ENCODE results near the gene OR10X1. TPM values are rescaled to one million over a fixed set of nuclear protein-coding genes. Genes with fewer than 3 reads are reported as not detected.

Gene OR10X1, protein sequence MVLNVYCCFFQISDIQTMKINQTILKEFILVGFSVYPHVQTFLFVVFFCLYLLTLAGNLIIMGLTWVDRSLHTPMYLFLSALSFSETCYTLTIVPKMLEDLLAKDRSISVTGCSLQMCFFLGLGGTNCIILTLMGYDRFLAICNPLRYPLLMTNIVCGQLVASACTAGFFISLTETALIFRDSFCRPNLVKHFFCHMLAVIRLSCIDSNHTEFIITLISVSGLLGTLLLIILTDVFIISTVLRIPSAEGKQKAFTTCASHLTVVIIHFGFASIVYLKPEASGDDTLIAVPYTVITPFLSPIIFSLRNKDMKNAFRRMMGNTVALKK
- not detected for total RNA-seq

GRCh38 chr1:158579733-158580132 is at the start of gene OR10X1:
Gene OR10X1 (minus strand): TSS chr1:158579899. CDS start chr1:158579899, 0 bp downstream.
- Mint-ChIP-seq H3K27me3 (peaks cover 24% of the 10 kb centered on the region), H3K4me3 (no peak within 1 kb of the TSS), H3K9me3 (no peaks in the 10 kb centered on the region), H3K36me3 (ENCODE audit: low read depth) (no peaks in the 10 kb centered on the region), H3K27ac (no peak within 1 kb of the TSS), H3K4me1 (no peaks in the 10 kb centered on the region)
- ATAC-seq (replicated peaks): no peak

DNA sequence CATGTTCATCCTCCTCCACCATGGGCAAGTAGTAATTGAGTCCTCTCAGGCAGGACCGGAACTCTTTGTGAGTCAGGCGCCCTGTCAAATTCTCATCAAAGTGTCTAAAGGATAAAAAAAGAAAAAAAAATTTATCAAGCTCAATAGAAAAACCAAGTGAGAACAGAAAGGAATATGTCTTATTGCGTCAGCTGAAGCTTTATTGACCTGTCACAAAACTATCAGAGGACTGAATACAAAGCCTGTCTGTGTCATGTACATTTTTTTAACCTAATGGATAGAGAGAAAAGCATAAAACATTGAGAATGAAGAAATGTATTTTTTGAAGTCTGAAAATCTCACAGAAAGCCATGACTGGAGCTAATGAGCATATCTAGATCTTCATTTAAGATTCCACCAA is 34.1 kb upstream of the OR10X1 start:
- Mint-ChIP-seq H3K4me1 (no peaks in the 10 kb centered on the region), H3K27ac (no peak overlapping the region), H3K36me3 (ENCODE audit: low read depth) (no peaks in the 10 kb centered on the region), H3K27me3 (peaks cover 12% of the 10 kb centered on the region), H3K9me3 (no peaks in the 10 kb centered on the region), H3K4me3 (no peak overlapping the region)
- ATAC-seq (replicated peaks): no peak

DNA sequence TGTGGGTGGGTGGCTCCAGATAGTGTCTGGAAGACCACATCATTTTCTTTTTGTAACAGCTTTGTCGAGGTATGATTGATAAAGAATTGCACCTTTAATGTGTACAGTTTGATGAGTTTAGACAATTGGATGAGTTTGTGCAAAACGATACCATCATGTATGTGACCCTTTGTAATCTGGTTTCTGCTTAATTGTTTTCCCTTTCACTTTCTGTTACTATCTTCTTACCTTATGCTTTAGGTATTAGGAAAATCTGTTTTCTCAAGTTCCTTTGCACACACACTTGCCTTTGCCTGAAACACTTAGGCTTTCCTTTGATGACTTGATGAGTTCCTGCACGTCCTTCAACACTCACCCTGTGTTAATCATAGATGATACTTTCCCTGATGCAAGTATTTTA is 32.2 kb upstream of the OR10X1 start:
- no peak overlapping the region for H3K4me3 Mint-ChIP-seq
- no peaks in the 10 kb centered on the region for H3K36me3 Mint-ChIP-seq (ENCODE audit: low read depth)
- no peak overlapping the region for H3K27ac Mint-ChIP-seq
- H3K9me3 Mint-ChIP-seq: no peaks in the 10 kb centered on the region
- ATAC-seq (replicated peaks): no peak
- peaks cover 3% of the 10 kb centered on the region for H3K27me3 Mint-ChIP-seq
- no peaks in the 10 kb centered on the region for H3K4me1 Mint-ChIP-seq

GRCh38 chr1:158607296-158607695 is 27.6 kb upstream of the OR10X1 start:
- H3K4me3 Mint-ChIP-seq: no peak overlapping the region
- H3K27ac Mint-ChIP-seq: no peak overlapping the region
- H3K4me1 Mint-ChIP-seq: no peaks in the 10 kb centered on the region
- no peaks in the 10 kb centered on the region for H3K27me3 Mint-ChIP-seq
- no peaks in the 10 kb centered on the region for H3K9me3 Mint-ChIP-seq
- no peaks in the 10 kb centered on the region for H3K36me3 Mint-ChIP-seq (ENCODE audit: low read depth)
- no peak for ATAC-seq (replicated peaks)

GRCh38 chr1:158604968-158605367 is 25.3 kb upstream of the OR10X1 start, which contains the start of gene OR10Z1:
Gene OR10Z1 (plus strand): TSS chr1:158605268. CDS start chr1:158606439, 1,171 bp downstream.
- Mint-ChIP-seq H3K36me3 (ENCODE audit: low read depth) (no peaks in the 10 kb centered on the region), H3K27me3 (no peaks in the 10 kb centered on the region), H3K27ac (no peak within 1 kb of the TSS), H3K4me1 (no peaks in the 10 kb centered on the region), H3K9me3 (no peaks in the 10 kb centered on the region), H3K4me3 (no peak within 1 kb of the TSS)
- ATAC-seq (replicated peaks): no peak

GRCh38 chr1:158600735-158601134 is 21.0 kb upstream of the OR10X1 start:
- Mint-ChIP-seq H3K27me3 (peaks cover 6% of the 10 kb centered on the region), H3K27ac (no peak overlapping the region), H3K36me3 (ENCODE audit: low read depth) (no peaks in the 10 kb centered on the region), H3K9me3 (peaks cover 22% of the 10 kb centered on the region), H3K4me3 (no peak overlapping the region), H3K4me1 (no peaks in the 10 kb centered on the region)
- ATAC-seq (replicated peaks): no peak

GRCh38 chr1:158586942-158587341 is 7.2 kb upstream of the OR10X1 start:
- ATAC-seq (replicated peaks): no peak
- Mint-ChIP-seq H3K27ac (no peak overlapping the region), H3K36me3 (ENCODE audit: low read depth) (no peaks in the 10 kb centered on the region), H3K4me3 (no peak overlapping the region), H3K27me3 (peaks cover 18% of the 10 kb centered on the region), H3K4me1 (no peaks in the 10 kb centered on the region), H3K9me3 (peaks cover 8% of the 10 kb centered on the region)

- H3K4me3 Mint-ChIP-seq: no peak overlapping the region
- H3K36me3 Mint-ChIP-seq (ENCODE audit: low read depth): no peaks in the 10 kb centered on the region
- no peak for ATAC-seq (replicated peaks)
- H3K4me1 Mint-ChIP-seq: no peaks in the 10 kb centered on the region
- peaks cover 6% of the 10 kb centered on the region for H3K9me3 Mint-ChIP-seq
- peaks cover 20% of the 10 kb centered on the region for H3K27me3 Mint-ChIP-seq
- H3K27ac Mint-ChIP-seq: no peak overlapping the region
These were observed 4.3 kb upstream of the OR10X1 start for GRCh38 chr1:158583962-158584361.

DNA sequence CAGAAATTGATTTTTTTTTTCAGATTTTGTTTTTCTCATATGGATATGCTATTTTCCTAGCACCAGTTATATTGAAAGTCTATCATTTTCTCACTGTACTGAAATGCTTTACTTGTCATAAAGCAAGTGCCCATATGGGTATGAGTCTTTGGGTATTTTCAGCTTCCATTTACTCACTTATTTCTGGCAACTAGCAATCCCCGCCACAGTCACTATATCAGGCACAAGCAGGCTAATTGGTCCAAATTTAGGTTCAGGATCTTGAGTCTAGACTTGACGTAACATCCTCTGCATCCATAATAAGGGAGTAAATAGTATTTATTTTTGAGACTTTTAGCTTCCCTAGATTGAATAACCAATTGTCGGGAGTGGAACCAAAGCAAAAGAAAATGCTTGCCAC is 2.1 kb downstream of the OR10X1 start:
- H3K4me1 Mint-ChIP-seq: no peaks in the 10 kb centered on the region
- H3K27ac Mint-ChIP-seq: no peak overlapping the region
- no peaks in the 10 kb centered on the region for H3K36me3 Mint-ChIP-seq (ENCODE audit: low read depth)
- ATAC-seq (replicated peaks): no peak
- H3K27me3 Mint-ChIP-seq: peaks cover 23% of the 10 kb centered on the region
- H3K4me3 Mint-ChIP-seq: no peak overlapping the region
- no peaks in the 10 kb centered on the region for H3K9me3 Mint-ChIP-seq

DNA sequence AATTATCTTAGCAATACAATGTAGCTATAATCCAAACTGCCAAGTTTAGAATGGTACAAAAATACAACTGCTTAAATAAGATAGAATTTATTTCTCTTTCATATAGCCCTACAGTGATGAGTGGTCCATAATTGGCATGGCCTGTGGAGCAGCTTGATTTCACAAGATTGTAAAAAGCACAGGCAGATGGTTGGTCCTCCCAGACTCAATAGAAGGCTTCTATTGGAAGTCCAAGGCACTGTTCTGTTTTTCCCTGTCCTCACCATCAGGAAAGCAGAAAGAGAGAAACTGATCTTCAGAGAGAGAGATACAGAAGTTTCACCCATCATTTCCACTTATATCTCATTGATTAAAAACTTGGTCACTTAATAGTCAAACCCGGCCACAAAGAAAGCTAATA is 7.5 kb downstream of the OR10X1 start:
- peaks cover 26% of the 10 kb centered on the region for H3K27me3 Mint-ChIP-seq
- H3K27ac Mint-ChIP-seq: no peak overlapping the region
- ATAC-seq (replicated peaks): no peak
- H3K4me3 Mint-ChIP-seq: no peak overlapping the region
- H3K9me3 Mint-ChIP-seq: no peaks in the 10 kb centered on the region
- H3K4me1 Mint-ChIP-seq: no peaks in the 10 kb centered on the region
- no peaks in the 10 kb centered on the region for H3K36me3 Mint-ChIP-seq (ENCODE audit: low read depth)

DNA sequence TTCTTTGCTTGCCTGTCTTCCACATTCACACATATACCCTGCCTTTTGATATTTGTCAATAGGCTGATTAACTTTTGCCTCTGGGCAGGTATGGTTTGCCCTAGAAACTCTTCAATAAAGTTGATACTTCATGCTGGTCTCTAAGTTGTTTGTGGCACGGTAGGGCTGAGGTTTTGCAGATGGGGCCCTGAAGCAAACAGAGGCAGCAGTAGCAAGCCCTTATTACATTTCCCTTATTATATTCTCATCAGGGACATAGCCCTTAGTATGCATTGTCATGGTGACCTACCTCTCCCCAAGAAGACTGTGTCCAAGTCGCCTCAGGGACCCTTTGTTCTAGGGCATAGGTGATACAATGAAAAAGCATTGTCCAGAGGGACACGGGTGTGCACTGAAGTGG is 9.2 kb downstream of the OR10X1 start, which contains the start of gene OR6P1:
OR6P1 (minus strand) TSS at position 101 of the 400 bp plus-strand sequence. CDS start 6,976 bp downstream, outside the sequence.
- Mint-ChIP-seq H3K27me3 (peaks cover 26% of the 10 kb centered on the region), H3K9me3 (no peaks in the 10 kb centered on the region), H3K4me3 (no peak within 1 kb of the TSS), H3K36me3 (ENCODE audit: low read depth) (no peaks in the 10 kb centered on the region), H3K27ac (no peak within 1 kb of the TSS), H3K4me1 (no peaks in the 10 kb centered on the region)
- ATAC-seq (replicated peaks): no peak

- Mint-ChIP-seq H3K4me3 (no peak overlapping the region), H3K36me3 (ENCODE audit: low read depth) (no peaks in the 10 kb centered on the region), H3K27ac (no peak overlapping the region), H3K4me1 (no peaks in the 10 kb centered on the region), H3K27me3 (peaks cover 19% of the 10 kb centered on the region), H3K9me3 (no peaks in the 10 kb centered on the region)
- ATAC-seq (replicated peaks): no peak
These were observed 15.1 kb downstream of the OR10X1 start for GRCh38 chr1:158564608-158565007.

- Mint-ChIP-seq H3K27me3 (peaks cover 19% of the 10 kb centered on the region), H3K9me3 (no peaks in the 10 kb centered on the region), H3K27ac (no peak overlapping the region), H3K36me3 (ENCODE audit: low read depth) (no peaks in the 10 kb centered on the region), H3K4me1 (no peaks in the 10 kb centered on the region), H3K4me3 (no peak overlapping the region)
- no peak for ATAC-seq (replicated peaks)
These were observed 15.8 kb downstream of the OR10X1 start for GRCh38 chr1:158563853-158564252.

DNA sequence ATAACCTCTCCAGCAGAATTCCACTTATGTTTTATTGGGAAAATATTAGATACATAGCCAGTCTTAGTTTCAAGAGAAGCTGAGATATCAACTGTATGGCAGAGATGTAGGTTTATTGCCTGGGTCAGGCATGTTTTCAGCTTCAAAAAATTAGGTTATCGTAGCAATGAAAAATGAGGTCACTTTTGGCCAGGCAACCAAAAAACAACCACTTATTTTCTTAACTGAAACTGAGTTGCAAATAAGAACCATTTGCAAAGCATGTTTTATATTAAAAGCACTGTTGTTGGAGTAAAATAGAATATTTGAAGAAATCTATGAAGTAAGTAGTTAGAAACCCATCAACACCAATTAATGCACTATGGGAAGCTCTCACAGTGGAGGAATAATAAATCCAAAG is 20.0 kb downstream of the OR10X1 start:
- no peak overlapping the region for H3K4me3 Mint-ChIP-seq
- peaks cover 19% of the 10 kb centered on the region for H3K27me3 Mint-ChIP-seq
- ATAC-seq (replicated peaks): no peak
- no peaks in the 10 kb centered on the region for H3K36me3 Mint-ChIP-seq (ENCODE audit: low read depth)
- H3K4me1 Mint-ChIP-seq: no peaks in the 10 kb centered on the region
- no peaks in the 10 kb centered on the region for H3K9me3 Mint-ChIP-seq
- H3K27ac Mint-ChIP-seq: no peak overlapping the region

DNA sequence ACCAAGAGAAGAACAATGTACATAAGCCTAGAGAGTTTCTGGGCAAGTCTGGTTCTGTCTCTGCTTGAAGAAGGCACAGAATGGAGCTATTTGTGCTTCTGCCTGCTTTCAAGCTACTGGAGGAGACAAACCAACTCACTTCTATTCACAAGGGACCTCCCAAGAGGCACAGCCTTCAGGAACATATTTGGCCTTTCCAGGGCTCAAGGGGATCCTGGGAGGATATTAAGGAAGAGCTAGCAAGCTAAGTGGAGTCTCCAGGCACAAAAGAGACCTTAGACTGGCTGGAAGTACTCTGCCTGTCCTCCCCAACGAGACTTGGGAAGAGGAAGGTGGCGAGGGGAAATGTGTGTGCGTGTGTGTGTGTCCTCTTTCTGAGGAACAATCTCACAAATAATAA is 25.3 kb downstream of the OR10X1 start, which contains the start of gene OR6Y1:
OR6Y1 (minus strand) TSS at position 54 of the 400 bp plus-strand sequence. CDS start 6,300 bp downstream, outside the sequence.
- peaks cover 15% of the 10 kb centered on the region for H3K27me3 Mint-ChIP-seq
- H3K4me3 Mint-ChIP-seq: no peak within 1 kb of the TSS
- no peak within 1 kb of the TSS for H3K27ac Mint-ChIP-seq
- H3K9me3 Mint-ChIP-seq: no peaks in the 10 kb centered on the region
- H3K36me3 Mint-ChIP-seq (ENCODE audit: low read depth): no peaks in the 10 kb centered on the region
- no peak for ATAC-seq (replicated peaks)
- H3K4me1 Mint-ChIP-seq: no peaks in the 10 kb centered on the region

Data from activated T-helper 17 cell treated with anti-CD3 and anti-CD28 coated beads, Interleukin-2, amount 50 U/mL, for 72 hours (primary cell).